ENCODE results near the gene KCNA3.
"Not testable (repeated sequence)": the region's sequence is repeated elsewhere in the genome, so short reads cannot be mapped to it uniquely, and the experiment has no call there.

DNA sequence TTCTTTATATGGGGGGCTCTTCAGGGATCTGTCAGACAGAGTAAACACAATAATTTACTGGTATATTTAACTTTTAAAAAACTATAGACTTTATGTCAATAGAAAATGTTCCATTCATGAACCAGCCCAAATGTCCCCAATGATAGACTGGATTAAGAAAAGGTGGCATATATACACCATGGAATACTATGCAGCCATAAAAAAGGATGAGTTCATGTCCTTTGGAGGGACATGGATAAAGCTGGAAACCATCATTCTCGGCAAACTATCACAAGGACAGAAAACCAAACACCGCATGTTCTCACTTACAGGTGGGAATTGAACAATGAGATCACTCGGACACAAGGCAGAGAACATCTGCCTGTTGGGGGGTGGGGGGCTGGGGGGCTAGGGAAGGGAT, 15.2 kb downstream of the KCNA3 start:
- TF ChIP-seq, protein P1, sequence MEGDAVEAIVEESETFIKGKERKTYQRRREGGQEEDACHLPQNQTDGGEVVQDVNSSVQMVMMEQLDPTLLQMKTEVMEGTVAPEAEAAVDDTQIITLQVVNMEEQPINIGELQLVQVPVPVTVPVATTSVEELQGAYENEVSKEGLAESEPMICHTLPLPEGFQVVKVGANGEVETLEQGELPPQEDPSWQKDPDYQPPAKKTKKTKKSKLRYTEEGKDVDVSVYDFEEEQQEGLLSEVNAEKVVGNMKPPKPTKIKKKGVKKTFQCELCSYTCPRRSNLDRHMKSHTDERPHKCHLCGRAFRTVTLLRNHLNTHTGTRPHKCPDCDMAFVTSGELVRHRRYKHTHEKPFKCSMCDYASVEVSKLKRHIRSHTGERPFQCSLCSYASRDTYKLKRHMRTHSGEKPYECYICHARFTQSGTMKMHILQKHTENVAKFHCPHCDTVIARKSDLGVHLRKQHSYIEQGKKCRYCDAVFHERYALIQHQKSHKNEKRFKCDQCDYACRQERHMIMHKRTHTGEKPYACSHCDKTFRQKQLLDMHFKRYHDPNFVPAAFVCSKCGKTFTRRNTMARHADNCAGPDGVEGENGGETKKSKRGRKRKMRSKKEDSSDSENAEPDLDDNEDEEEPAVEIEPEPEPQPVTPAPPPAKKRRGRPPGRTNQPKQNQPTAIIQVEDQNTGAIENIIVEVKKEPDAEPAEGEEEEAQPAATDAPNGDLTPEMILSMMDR (IDR thresholded peaks at IDR 0.05; ENCODE audit: low read depth, low read length, missing input control), result not testable (repeated sequence)
- not testable (repeated sequence) for TF ChIP-seq FOXA1 (IDR thresholded peaks at IDR 0.05); RAD21 (IDR thresholded peaks at IDR 0.05); JUND (IDR thresholded peaks at IDR 0.05); RXRA (IDR thresholded peaks at IDR 0.05); TAF1 (conservative IDR thresholded peaks at IDR 0.05); GABPA (IDR thresholded peaks at IDR 0.05 in 1 of 2, conservative IDR thresholded peaks at IDR 0.05 in 1 of 2); HNF4A (conservative IDR thresholded peaks at IDR 0.05); EGR1 (IDR thresholded peaks at IDR 0.05; ENCODE audit: low read depth in 2 of 2); FOXA2 (IDR thresholded peaks at IDR 0.05)
- TF ChIP-seq, protein P2, sequence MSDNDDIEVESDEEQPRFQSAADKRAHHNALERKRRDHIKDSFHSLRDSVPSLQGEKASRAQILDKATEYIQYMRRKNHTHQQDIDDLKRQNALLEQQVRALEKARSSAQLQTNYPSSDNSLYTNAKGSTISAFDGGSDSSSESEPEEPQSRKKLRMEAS (IDR thresholded peaks at IDR 0.05), result not testable (repeated sequence)
- TF ChIP-seq, protein P3, sequence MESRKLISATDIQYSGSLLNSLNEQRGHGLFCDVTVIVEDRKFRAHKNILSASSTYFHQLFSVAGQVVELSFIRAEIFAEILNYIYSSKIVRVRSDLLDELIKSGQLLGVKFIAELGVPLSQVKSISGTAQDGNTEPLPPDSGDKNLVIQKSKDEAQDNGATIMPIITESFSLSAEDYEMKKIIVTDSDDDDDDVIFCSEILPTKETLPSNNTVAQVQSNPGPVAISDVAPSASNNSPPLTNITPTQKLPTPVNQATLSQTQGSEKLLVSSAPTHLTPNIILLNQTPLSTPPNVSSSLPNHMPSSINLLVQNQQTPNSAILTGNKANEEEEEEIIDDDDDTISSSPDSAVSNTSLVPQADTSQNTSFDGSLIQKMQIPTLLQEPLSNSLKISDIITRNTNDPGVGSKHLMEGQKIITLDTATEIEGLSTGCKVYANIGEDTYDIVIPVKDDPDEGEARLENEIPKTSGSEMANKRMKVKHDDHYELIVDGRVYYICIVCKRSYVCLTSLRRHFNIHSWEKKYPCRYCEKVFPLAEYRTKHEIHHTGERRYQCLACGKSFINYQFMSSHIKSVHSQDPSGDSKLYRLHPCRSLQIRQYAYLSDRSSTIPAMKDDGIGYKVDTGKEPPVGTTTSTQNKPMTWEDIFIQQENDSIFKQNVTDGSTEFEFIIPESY (IDR thresholded peaks at IDR 0.05), result not testable (repeated sequence)
- TF ChIP-seq, protein P4, sequence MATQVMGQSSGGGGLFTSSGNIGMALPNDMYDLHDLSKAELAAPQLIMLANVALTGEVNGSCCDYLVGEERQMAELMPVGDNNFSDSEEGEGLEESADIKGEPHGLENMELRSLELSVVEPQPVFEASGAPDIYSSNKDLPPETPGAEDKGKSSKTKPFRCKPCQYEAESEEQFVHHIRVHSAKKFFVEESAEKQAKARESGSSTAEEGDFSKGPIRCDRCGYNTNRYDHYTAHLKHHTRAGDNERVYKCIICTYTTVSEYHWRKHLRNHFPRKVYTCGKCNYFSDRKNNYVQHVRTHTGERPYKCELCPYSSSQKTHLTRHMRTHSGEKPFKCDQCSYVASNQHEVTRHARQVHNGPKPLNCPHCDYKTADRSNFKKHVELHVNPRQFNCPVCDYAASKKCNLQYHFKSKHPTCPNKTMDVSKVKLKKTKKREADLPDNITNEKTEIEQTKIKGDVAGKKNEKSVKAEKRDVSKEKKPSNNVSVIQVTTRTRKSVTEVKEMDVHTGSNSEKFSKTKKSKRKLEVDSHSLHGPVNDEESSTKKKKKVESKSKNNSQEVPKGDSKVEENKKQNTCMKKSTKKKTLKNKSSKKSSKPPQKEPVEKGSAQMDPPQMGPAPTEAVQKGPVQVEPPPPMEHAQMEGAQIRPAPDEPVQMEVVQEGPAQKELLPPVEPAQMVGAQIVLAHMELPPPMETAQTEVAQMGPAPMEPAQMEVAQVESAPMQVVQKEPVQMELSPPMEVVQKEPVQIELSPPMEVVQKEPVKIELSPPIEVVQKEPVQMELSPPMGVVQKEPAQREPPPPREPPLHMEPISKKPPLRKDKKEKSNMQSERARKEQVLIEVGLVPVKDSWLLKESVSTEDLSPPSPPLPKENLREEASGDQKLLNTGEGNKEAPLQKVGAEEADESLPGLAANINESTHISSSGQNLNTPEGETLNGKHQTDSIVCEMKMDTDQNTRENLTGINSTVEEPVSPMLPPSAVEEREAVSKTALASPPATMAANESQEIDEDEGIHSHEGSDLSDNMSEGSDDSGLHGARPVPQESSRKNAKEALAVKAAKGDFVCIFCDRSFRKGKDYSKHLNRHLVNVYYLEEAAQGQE (IDR thresholded peaks at IDR 0.05), result not testable (repeated sequence)
